ENCODE measurements around the gene CHD6.
A peak's percentile ranks its signal among the peaks of the same experiment; 100 is the strongest.

CHD6 gene

GRCh38 chr20:41425180-41425884 is 192.8 kb downstream of the CHD6 start:
- peak; percentile 92 for DNase-seq (ENCODE audit: low spot score)

- peak; percentile 28 for DNase-seq (ENCODE audit: low spot score)
Observed at GRCh38 chr20:41424546-41424945, 193.6 kb downstream of the CHD6 start.

- no peak for DNase-seq (ENCODE audit: low spot score)
Observed at GRCh38 chr20:41424011-41424410, 194.2 kb downstream of the CHD6 start.

GRCh38 chr20:41422953-41423352 is 195.2 kb downstream of the CHD6 start:
- DNase-seq (ENCODE audit: low spot score): no peak

GRCh38 chr20:41418739-41419293 is 199.4 kb downstream of the CHD6 start:
- no peak for DNase-seq (ENCODE audit: low spot score)

GRCh38 chr20:41418031-41418430 is 200.1 kb downstream of the CHD6 start:
- DNase-seq (ENCODE audit: low spot score): no peak

- DNase-seq (ENCODE audit: low spot score): no peak
Observed at GRCh38 chr20:41415191-41415590, 203.0 kb downstream of the CHD6 start.

- no peak for DNase-seq (ENCODE audit: low spot score)
Observed at GRCh38 chr20:41413169-41413568, 205.0 kb downstream of the CHD6 start.

- no peak for DNase-seq (ENCODE audit: low spot score)
Observed at GRCh38 chr20:41412324-41413120, 205.7 kb downstream of the CHD6 start.

- DNase-seq (ENCODE audit: low spot score): peak; percentile 38
Observed at GRCh38 chr20:41411391-41411847, 206.8 kb downstream of the CHD6 start.

GRCh38 chr20:41408986-41409385 is 209.2 kb downstream of the CHD6 start:
- DNase-seq (ENCODE audit: low spot score): peak; percentile 24

- DNase-seq (ENCODE audit: low spot score): no peak
Observed at GRCh38 chr20:41408156-41408794, 209.9 kb downstream of the CHD6 start.

- no peak for DNase-seq (ENCODE audit: low spot score)
Observed at GRCh38 chr20:41407607-41408006, 210.6 kb downstream of the CHD6 start.

GRCh38 chr20:41406896-41407444 is 211.2 kb downstream of the CHD6 start:
- DNase-seq (ENCODE audit: low spot score): no peak

GRCh38 chr20:41406353-41406752 is 211.8 kb downstream of the CHD6 start:
- DNase-seq (ENCODE audit: low spot score): no peak

- DNase-seq (ENCODE audit: low spot score): no peak
Observed at GRCh38 chr20:41405436-41405835, 212.7 kb downstream of the CHD6 start.

- no peak for DNase-seq (ENCODE audit: low spot score)
Observed at GRCh38 chr20:41403604-41404003, 214.6 kb downstream of the CHD6 start.

- no peak for DNase-seq (ENCODE audit: low spot score)
Observed at GRCh38 chr20:41398408-41398807, 219.8 kb downstream of the CHD6 start.

GRCh38 chr20:41395667-41396664 is 222.2 kb downstream of the CHD6 start:
- no peak for DNase-seq (ENCODE audit: low spot score)

GRCh38 chr20:41394931-41395666 is 223.1 kb downstream of the CHD6 start:
- no peak for DNase-seq (ENCODE audit: low spot score)

Measured in COLO829 (cell line).